ENCODE data around the gene PLEKHG4B. TPM values are rescaled to one million over a fixed set of nuclear protein-coding genes. Genes with fewer than 3 reads are reported as not detected.

PLEKHG4B gene
- total RNA-seq, 1 experiment from 2014 or later = 0.28 TPM

- Histone ChIP-seq H3K9me3 (ENCODE audit: low read depth, low read length, poor library complexity, severe bottlenecking) (no peaks in the 10 kb centered on the region), H3K27me3 (replicated peaks; ENCODE audit: insufficient read depth, low read depth, low read length, poor library complexity) (no peaks in the 10 kb centered on the region), H3K4me1 (ENCODE audit: insufficient read depth, low read length, poor library complexity, severe bottlenecking) (peaks cover 3% of the 10 kb centered on the region), H3K4me3 (ENCODE audit: low read depth, low read length, poor library complexity, severe bottlenecking) (no peak overlapping the region), H3K27ac (ENCODE audit: low read depth, low read length, poor library complexity, severe bottlenecking) (no peak overlapping the region), H3K36me3 (ENCODE audit: insufficient read depth, low read length, poor library complexity, severe bottlenecking) (no peaks in the 10 kb centered on the region)
- ChIA-PET POLR2A (ENCODE audit: low non-redundant PET) (no interaction called here), CTCF (no interaction called here)
- no peak for DNase-seq (ENCODE audit: low spot score)
- BruUV-seq (replicated peaks) = no TSS peak
- intact Hi-C loops (cut with micrococcal nuclease; ENCODE audit: unreplicated experiment) = no loop called here
- TF ChIP-seq EZH2 (IDR thresholded peaks at IDR 0.05; ENCODE audit: borderline replicate concordance, low read depth, low read length, poor library complexity, severe bottlenecking) (no peak), CTCF (conservative IDR thresholded peaks at IDR 0.05; ENCODE audit: low read depth, low read length) (no peak)
Observed at GRCh38 chr5:187042-187431, 95.1 kb downstream of the PLEKHG4B start.

- TF ChIP-seq CTCF (conservative IDR thresholded peaks at IDR 0.05; ENCODE audit: low read depth, low read length) (no peak), EZH2 (IDR thresholded peaks at IDR 0.05; ENCODE audit: borderline replicate concordance, low read depth, low read length, poor library complexity, severe bottlenecking) (no peak)
- H3K36me3 ChIP-seq (ENCODE audit: insufficient read depth, low read length, poor library complexity, severe bottlenecking) = no peaks in the 10 kb centered on the region
- H3K9me3 ChIP-seq (ENCODE audit: low read depth, low read length, poor library complexity, severe bottlenecking) = no peaks in the 10 kb centered on the region
- no peak overlapping the region for H3K27ac ChIP-seq (ENCODE audit: low read depth, low read length, poor library complexity, severe bottlenecking)
- intact Hi-C loops (cut with micrococcal nuclease; ENCODE audit: unreplicated experiment) = loop anchor here (2.0 kb wide), 1 partner anchor 243 kb away; no protein-coding TSS in a partner anchor
- no peak overlapping the region for H3K4me3 ChIP-seq (ENCODE audit: low read depth, low read length, poor library complexity, severe bottlenecking)
- BruUV-seq (replicated peaks) = no TSS peak
- ChIA-PET POLR2A (ENCODE audit: low non-redundant PET) (no interaction called here), CTCF (interaction anchor here (1.1 to 1.5 kb wide), 2 partner anchors 238 to 259 kb away, joined by 3 to 5 read pairs; no protein-coding TSS in a partner anchor)
- no peaks in the 10 kb centered on the region for H3K27me3 ChIP-seq (replicated peaks; ENCODE audit: insufficient read depth, low read depth, low read length, poor library complexity)
- peaks cover 3% of the 10 kb centered on the region for H3K4me1 ChIP-seq (ENCODE audit: insufficient read depth, low read length, poor library complexity, severe bottlenecking)
- DNase-seq (ENCODE audit: low spot score) = no peak
Observed at GRCh38 chr5:187617-188451, 95.9 kb downstream of the PLEKHG4B start.

GRCh38 chr5:188488-189481 lies 96.8 kb downstream of the PLEKHG4B start:
- Histone ChIP-seq H3K4me1 (ENCODE audit: insufficient read depth, low read length, poor library complexity, severe bottlenecking) (peaks cover 3% of the 10 kb centered on the region), H3K4me3 (ENCODE audit: low read depth, low read length, poor library complexity, severe bottlenecking) (no peak overlapping the region), H3K36me3 (ENCODE audit: insufficient read depth, low read length, poor library complexity, severe bottlenecking) (no peaks in the 10 kb centered on the region), H3K27ac (ENCODE audit: low read depth, low read length, poor library complexity, severe bottlenecking) (no peak overlapping the region), H3K27me3 (replicated peaks; ENCODE audit: insufficient read depth, low read depth, low read length, poor library complexity) (no peaks in the 10 kb centered on the region), H3K9me3 (ENCODE audit: low read depth, low read length, poor library complexity, severe bottlenecking) (no peaks in the 10 kb centered on the region)
- intact Hi-C loops (cut with micrococcal nuclease; ENCODE audit: unreplicated experiment) = loop anchor here (2.0 kb wide), 1 partner anchor 242 kb away; no protein-coding TSS in a partner anchor
- DNase-seq (ENCODE audit: low spot score) = peak; percentile 90
- ChIA-PET CTCF (interaction anchor here (0.7 to 1.5 kb wide), 3 partner anchors 132 to 258 kb away, joined by 3 to 5 read pairs (median 3); partner anchors contain the start of gene AHRR), POLR2A (ENCODE audit: low non-redundant PET) (no interaction called here)
- no TSS peak for BruUV-seq (replicated peaks)
- TF ChIP-seq CTCF (conservative IDR thresholded peaks at IDR 0.05; ENCODE audit: low read depth, low read length) = peak; percentile 96
- no peak for TF ChIP-seq EZH2 (IDR thresholded peaks at IDR 0.05; ENCODE audit: borderline replicate concordance, low read depth, low read length, poor library complexity, severe bottlenecking)

Data from A673 (cell line).